Cerebellar cortex (tissue), 1 donor: Measurements from ENCODE around the gene DOP1B.
"Not testable (repeated sequence)": the region's sequence is repeated elsewhere in the genome, so short reads cannot be mapped to it uniquely, and the experiment has no call there.

ENCODE experiments used
- DNase-seq: peaks from one replicate; pipeline ENCODE4 v3.0.0-alpha.2; 2015; ENCODE audit warnings: low spot score

DOP1B gene

DNA sequence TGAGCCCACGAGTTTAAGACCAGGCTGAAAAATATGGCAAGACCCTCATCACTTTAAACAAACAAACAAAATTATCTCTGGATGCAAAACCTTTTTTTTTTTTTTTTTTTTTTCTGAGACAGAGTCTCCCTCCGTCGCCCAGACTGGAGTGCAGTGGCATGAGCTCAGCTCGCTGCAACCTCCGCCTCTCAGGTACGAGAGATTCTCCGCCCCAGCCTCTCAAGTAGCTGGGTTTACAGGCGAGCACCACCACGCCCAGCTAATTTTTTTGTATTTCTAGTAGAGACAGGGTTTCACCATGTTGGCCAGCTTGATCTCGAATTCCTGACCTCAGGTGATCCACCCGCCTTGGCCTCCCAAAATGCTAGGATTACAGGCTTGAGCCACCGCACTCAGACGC is 16.8 kb upstream of the DOP1B start:
- DNase-seq: not testable (repeated sequence)

GRCh38 chr21:36141513-36141925 is 15.1 kb upstream of the DOP1B start:
- DNase-seq: peak; percentile 97

DNA sequence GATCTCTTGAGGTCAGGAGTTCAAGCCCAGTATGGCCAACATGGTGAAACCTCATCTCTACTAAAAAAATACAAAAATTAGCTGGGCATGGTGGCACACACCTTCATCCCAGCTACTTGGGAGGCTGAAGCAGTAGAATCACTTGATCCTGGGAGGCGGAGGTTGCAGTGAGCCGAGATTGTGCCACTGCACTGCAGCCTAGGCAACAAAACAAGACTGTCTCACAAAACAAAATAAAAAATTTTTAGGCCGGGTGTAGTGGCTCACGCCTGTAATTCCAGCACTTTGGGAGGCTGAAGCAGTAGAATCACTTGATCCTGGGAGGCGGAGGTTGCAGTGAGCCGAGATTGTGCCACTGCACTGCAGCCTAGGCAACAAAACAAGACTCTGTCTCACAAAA is 12.4 kb upstream of the DOP1B start:
- not testable (repeated sequence) for DNase-seq

- no peak for DNase-seq
Measured at GRCh38 chr21:36145259-36145658, 11.4 kb upstream of the DOP1B start.

GRCh38 chr21:36147911-36148310 is 8.7 kb upstream of the DOP1B start:
- DNase-seq: no peak

- DNase-seq: no peak
Measured at GRCh38 chr21:36148886-36149285, 7.7 kb upstream of the DOP1B start.

- DNase-seq: no peak
Measured at GRCh38 chr21:36149788-36150711, 6.6 kb upstream of the DOP1B start.

DNA sequence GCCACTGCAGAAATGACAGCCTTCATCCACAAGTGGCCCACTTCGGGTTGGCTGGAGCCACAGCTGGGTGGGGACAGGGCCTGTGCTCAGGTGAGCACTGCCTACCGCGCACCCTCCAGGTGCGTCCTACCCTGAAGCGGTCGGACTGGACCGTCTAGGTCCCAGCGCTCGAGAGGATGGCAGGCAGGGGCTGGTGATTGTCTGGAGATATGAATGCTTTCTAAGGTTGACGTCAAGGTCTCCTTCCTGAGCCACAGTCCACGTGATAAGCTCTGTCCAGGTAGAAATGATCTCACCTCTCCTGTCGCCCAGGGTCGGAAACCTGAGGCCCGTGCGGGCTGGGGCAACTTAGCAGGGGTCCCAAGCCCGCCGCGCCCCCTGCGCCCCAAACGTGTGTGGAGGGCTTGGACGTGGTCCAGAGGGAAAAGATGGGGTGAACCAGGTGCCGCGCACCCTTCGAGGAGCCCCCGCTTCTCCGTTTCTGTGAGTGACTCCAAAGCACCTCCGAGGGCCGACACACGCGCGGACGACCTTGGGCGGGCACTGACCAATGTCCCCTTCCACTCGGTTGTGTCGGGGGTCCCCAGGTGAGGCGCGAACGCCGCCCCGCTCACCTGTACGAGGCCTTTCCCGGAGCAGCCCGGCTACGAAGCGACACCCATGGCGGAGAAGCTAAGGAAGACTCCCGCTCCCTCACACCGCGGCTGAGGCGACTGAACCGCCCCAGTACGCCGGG is 853 bp upstream of the DOP1B start:
- DNase-seq: no peak

DNA sequence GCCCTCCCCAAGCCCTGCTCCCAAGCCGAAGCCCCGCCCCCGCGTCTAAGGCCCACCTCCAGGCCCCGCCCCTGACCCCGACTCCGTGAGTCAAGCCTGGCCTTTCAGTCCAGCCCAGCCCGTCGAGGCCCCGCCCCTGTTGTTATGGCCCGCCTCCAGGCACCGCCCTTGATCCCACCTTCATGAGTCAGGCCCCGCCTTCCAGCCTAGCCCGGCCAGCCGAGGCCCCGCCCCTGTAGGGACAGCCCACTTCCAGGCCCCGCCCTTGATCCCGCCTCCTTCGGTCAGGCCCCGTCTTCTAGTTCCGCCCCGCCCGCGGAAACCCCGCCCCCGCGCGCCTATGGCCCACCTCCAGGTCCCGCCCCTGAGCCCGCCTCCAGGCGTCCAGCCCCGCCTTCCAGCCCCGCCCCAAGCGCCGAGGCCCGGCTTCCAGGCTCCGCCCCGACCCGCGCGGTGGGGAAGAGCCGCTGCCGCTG is 247 bp upstream of the DOP1B start:
- DNase-seq: peak; percentile 100

DNA sequence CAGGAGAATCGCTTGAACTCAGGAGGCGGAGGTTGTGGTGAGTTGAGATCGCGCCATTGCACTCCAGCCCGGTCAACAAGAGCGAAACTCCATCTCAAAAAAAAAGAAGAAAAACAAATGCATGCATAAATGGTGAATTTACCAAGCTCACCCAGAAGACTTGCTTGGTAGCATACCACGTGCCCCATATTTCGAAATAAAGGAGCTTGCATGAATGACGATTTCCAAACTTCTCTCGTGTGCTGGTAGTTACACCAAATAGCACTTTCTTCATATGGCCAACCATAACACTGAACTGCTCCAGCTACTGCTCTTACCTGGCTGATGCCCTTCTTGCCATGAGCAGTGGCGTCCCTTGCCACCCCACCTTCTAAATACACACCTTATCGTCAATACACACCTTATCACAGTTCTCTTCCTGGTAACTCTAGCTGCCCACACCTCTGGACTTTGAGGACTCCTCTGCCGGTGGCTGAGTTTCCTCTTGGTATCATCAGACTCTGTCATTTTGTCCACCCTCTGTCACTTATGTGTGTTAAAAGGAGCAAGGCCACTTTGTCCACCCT is 2.8 kb downstream of the DOP1B start:
- no peak for DNase-seq

DNA sequence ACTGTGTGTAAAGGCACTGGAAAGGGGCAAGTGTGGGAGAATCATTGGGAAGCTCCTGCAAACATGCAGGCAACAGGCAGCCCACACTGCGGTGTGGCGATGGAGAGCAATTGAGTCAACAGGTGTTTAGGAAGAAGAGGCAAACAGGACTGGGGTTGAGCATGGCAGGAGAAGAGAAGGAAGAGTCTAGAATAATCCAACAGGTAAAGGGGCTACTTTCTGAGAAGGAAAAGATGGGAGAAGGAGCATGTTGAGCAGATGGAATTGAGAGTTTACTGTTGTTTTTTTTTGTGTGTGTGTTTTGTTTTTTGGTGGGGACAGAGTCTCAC is 4.2 kb downstream of the DOP1B start:
- DNase-seq: no peak

GRCh38 chr21:36162631-36163030 is 6.0 kb downstream of the DOP1B start:
- no peak for DNase-seq

GRCh38 chr21:36163750-36164741 is 7.4 kb downstream of the DOP1B start:
- DNase-seq: peak; percentile 55

DNA sequence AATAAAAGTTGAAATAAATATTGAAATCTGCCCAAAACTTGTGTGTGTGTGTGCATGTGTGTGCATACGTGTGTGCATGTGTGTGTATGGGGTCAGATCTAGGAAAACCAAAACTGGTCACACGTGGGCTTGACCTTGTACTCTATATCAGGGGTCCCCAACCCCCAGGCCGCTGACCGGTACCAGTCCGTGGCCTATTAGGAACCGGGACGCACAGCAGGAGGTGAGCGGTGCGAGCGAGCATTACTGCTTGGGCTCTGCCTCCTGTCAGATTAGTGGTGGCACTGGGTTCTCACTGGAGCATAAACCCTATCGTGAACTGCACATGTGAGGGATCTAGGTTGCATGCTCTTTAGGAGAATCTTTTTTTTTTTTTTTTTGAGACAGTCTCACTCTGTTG is 8.7 kb downstream of the DOP1B start:
- no peak for DNase-seq

DNA sequence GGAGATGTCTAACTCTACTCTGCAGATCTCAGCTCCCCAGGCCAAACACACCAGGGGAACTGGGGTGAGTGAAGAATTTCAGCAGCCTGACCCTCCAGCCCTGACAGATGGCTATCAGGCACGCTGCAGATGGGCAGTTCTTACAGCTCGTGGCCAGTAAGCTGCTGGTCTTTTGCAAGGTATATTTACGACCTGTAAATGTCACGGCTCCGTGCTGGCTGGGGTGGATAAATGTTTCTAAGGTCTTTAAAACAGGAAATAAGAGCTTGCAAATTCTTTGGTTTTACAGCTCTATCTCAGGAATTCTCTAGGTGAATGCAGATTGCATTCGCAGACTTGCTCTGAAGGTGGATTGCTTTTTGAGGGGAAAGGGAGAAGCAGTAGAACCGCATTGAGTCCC is 10.1 kb downstream of the DOP1B start:
- DNase-seq: peak; percentile 88

- no peak for DNase-seq
Measured at GRCh38 chr21:36167541-36167940, 10.9 kb downstream of the DOP1B start.

- DNase-seq: no peak
Measured at GRCh38 chr21:36169470-36170128, 13.0 kb downstream of the DOP1B start.

DNA sequence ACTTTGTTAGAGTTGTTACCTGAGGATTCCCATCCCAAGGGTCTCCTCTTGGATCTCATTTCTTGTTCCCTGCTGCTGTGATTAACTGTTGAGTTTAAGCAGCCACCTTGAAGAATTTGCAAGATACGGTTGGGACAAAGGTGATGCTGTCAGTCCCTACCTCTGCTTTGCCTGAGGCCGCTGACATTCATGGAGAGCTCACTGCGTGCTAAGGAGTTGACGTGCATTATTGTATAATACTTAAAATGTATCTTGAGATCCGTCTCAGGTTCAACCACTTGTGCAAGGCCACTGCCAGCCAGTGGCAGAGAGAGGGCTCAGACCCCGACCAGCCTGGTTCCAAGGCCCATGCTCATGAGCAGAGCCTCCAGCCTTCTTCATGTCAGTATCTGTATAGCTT is 14.2 kb downstream of the DOP1B start:
- DNase-seq: no peak

GRCh38 chr21:36171336-36171735 is 14.7 kb downstream of the DOP1B start:
- no peak for DNase-seq

- DNase-seq: peak; percentile 58
Measured at GRCh38 chr21:36171741-36172331, 15.2 kb downstream of the DOP1B start.

GRCh38 chr21:36174780-36175179 is 18.2 kb downstream of the DOP1B start:
- DNase-seq: no peak
